ENCODE results near the gene TMPO.
A peak's percentile ranks its signal among the peaks of the same experiment; 100 is the strongest.
"Not testable (repeated sequence)": the region's sequence is repeated elsewhere in the genome, so short reads cannot be mapped to it uniquely, and the experiment has no call there.

Gene TMPO

DNA sequence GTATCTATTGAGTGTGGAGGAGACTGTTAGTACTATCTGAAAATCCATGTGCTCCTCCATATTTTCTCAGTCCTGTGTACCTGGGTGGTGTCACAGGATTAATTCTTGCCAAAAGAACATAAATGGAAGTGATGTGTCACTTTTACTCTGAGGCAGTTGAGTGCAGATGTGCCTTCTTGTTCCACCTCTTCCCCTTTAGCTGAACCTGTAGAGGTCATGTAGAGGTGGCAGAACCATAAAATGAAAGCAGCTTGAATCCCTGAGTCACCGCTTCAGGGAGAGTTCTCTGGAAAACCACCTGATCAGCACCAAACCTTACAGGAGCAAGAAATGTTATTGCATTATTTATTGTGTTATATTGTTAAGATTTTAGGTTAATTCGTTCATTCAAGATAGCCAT lies 63.4 kb downstream of the TMPO start:
- Mint-ChIP-seq H3K27ac (no peak overlapping the region), H3K27me3 (peaks cover 2% of the 10 kb centered on the region), H3K4me1 (ENCODE audit: low read depth) (peaks cover 2% of the 10 kb centered on the region), H3K9me3 (no peaks in the 10 kb centered on the region), H3K36me3 (ENCODE audit: low read depth) (no peaks in the 10 kb centered on the region), H3K4me3 (no peak overlapping the region)
- DNase-seq = no peak

DNA sequence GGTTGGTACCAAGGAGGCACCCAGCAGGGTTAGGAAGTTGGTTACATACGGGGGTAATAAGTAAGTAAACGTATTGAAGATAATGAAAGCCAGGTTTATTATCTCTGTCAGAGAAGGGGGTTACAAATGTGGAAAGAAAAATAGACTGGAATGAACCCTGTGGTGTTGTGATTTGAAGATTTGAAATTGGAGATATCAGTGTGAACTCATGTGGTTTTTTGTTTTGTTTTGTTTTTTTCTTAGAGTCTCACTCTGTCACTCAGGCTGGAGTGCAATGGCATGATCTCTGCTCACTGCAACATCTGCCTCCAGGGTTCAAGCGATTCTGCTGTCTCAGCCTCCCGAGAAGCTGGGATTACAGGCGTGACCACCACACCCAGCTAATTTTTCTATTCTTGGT lies 64.0 kb downstream of the TMPO start:
- H3K9me3 Mint-ChIP-seq = no peaks in the 10 kb centered on the region
- H3K27ac Mint-ChIP-seq = no peak overlapping the region
- H3K4me1 Mint-ChIP-seq (ENCODE audit: low read depth) = peaks cover 2% of the 10 kb centered on the region
- no peaks in the 10 kb centered on the region for H3K36me3 Mint-ChIP-seq (ENCODE audit: low read depth)
- no peak for DNase-seq
- H3K4me3 Mint-ChIP-seq = no peak overlapping the region
- H3K27me3 Mint-ChIP-seq = peaks cover 2% of the 10 kb centered on the region

DNA sequence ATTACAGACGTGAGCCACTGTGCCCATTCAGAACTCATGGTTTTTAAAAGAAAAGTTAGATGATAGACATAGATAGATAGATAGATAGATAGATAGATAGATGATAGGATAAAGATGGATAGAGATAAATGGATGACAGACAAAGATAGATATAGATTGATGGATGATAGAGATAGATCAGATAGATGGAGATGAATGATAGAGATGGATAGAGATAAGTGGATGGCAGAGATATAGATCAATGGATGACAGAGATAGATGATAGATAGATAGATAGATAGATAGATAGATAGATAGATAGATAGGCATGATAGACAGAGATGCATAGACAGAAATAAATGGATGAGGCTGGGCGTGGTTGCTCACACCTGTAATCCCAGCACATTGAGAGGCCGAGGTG lies 64.4 kb downstream of the TMPO start:
- no peak for DNase-seq
- Mint-ChIP-seq H3K36me3 (ENCODE audit: low read depth) (no peaks in the 10 kb centered on the region), H3K27me3 (peaks cover 2% of the 10 kb centered on the region), H3K4me3 (no peak overlapping the region), H3K9me3 (no peaks in the 10 kb centered on the region), H3K4me1 (ENCODE audit: low read depth) (peaks cover 2% of the 10 kb centered on the region), H3K27ac (no peak overlapping the region)

DNA sequence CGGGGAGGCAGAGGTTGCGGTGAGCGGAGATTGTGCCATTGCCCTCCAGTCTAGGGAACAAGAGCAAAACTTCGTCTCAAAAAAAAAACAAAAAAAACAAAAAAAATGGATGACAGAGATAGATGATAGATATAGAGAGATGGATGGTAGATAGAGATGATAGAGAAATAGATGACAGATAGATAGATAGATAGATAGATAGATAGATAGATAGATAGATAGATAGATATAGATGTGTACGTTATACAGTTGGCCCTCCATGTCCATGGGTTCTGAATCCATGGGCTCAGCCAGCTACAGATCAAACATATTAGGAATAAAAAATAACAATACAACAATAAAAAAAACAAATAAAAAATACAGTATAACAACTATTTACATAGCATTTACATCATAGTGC lies 65.3 kb downstream of the TMPO start:
- H3K4me1 Mint-ChIP-seq (ENCODE audit: low read depth) = peaks cover 2% of the 10 kb centered on the region
- H3K27me3 Mint-ChIP-seq = peaks cover 2% of the 10 kb centered on the region
- no peak overlapping the region for H3K27ac Mint-ChIP-seq
- no peaks in the 10 kb centered on the region for H3K36me3 Mint-ChIP-seq (ENCODE audit: low read depth)
- no peak for DNase-seq
- H3K4me3 Mint-ChIP-seq = no peak overlapping the region
- H3K9me3 Mint-ChIP-seq = no peaks in the 10 kb centered on the region

DNA sequence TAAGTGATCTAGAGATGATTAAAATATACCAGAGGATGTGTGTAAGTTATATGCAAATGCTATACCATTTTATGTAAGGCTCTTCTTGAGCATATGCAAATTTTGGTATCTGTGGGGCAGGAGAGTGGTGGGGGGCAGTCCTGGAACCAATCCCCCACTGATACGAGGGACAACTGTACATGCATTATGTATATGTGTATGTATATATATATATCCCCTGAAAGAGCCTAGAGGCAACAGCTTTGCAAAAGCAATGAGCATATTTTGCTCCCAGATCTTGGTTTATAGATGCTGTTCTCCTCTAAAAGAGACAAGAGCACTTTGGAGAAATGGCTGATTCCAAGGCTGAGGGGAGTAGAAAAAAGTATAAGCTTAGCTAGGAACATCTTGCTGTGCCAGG lies 65.7 kb downstream of the TMPO start:
- H3K27ac Mint-ChIP-seq = no peak overlapping the region
- DNase-seq = no peak
- H3K27me3 Mint-ChIP-seq = peaks cover 2% of the 10 kb centered on the region
- H3K9me3 Mint-ChIP-seq = no peaks in the 10 kb centered on the region
- H3K36me3 Mint-ChIP-seq (ENCODE audit: low read depth) = no peaks in the 10 kb centered on the region
- peaks cover 2% of the 10 kb centered on the region for H3K4me1 Mint-ChIP-seq (ENCODE audit: low read depth)
- H3K4me3 Mint-ChIP-seq = no peak overlapping the region

DNA sequence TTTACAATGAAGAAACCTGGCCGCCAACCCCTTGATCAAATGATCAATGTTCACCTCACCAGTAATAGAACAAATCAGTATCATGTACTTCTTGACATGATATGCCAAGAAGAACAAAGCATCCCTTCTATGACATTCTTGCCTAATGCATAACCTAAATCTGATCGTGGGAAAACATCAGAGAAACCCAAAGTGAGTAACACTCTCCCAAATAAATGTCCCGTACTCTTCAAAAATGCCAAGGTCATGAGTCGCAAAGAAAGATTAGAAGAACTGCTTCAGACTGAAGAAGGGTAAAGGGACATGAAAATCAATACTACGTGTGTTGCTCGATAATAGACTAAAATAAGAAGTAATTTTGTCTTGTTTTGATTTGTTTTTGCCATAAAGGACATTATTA lies 66.7 kb downstream of the TMPO start:
- no peak overlapping the region for H3K4me3 Mint-ChIP-seq
- no peaks in the 10 kb centered on the region for H3K27me3 Mint-ChIP-seq
- no peaks in the 10 kb centered on the region for H3K9me3 Mint-ChIP-seq
- H3K4me1 Mint-ChIP-seq (ENCODE audit: low read depth) = peaks cover 2% of the 10 kb centered on the region
- H3K36me3 Mint-ChIP-seq (ENCODE audit: low read depth) = no peaks in the 10 kb centered on the region
- no peak for DNase-seq
- H3K27ac Mint-ChIP-seq = no peak overlapping the region

DNA sequence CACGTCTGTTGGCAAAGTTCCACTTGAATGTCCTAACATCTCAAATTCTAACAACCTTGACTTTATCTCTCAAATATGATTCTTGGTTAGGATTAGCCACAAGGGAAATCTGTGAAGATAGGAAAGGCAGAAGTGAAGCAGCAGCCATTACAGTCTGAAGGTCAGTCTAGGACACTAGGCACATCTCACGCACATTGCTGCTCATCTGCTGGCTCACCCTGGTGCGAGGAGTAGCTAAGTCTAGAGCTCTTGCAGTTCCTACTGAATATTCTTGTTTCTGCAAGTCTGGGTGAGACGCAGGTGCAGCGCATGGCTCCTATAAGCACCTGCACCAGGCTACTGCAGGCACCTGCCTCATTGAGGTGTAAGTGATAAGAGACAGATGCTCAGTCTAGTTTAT lies 71.7 kb downstream of the TMPO start:
- no peak overlapping the region for H3K4me3 Mint-ChIP-seq
- no peak for DNase-seq
- no peaks in the 10 kb centered on the region for H3K36me3 Mint-ChIP-seq (ENCODE audit: low read depth)
- no peaks in the 10 kb centered on the region for H3K9me3 Mint-ChIP-seq
- H3K4me1 Mint-ChIP-seq (ENCODE audit: low read depth) = peaks cover under 1% of the 10 kb centered on the region
- H3K27me3 Mint-ChIP-seq = no peaks in the 10 kb centered on the region
- H3K27ac Mint-ChIP-seq = no peak overlapping the region

DNA sequence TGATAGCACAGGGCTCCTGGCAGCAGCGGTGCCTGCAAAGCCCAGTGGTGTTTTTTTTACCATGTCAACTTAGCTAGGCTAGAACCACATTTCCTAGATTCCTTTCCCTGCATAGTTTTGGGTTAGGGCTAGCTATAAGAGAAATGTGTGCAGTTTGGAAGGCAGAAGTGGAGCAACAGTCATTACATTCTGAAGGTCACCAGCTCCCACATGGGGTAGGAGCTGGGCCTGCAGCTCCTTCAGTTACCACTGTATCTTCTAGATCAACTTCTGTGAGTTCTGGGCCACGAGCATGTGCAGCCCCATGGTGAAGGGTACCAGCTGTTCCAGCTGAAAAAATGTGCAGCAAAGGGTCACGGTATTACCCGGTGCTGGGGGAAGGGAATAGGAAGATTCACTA lies 75.8 kb downstream of the TMPO start:
- H3K36me3 Mint-ChIP-seq (ENCODE audit: low read depth) = peaks cover 28% of the 10 kb centered on the region
- peaks cover 18% of the 10 kb centered on the region for H3K4me1 Mint-ChIP-seq (ENCODE audit: low read depth)
- no peaks in the 10 kb centered on the region for H3K27me3 Mint-ChIP-seq
- DNase-seq = no peak
- H3K4me3 Mint-ChIP-seq = no peak overlapping the region
- peak overlapping the region; percentile 3 for H3K27ac Mint-ChIP-seq
- no peaks in the 10 kb centered on the region for H3K9me3 Mint-ChIP-seq

DNA sequence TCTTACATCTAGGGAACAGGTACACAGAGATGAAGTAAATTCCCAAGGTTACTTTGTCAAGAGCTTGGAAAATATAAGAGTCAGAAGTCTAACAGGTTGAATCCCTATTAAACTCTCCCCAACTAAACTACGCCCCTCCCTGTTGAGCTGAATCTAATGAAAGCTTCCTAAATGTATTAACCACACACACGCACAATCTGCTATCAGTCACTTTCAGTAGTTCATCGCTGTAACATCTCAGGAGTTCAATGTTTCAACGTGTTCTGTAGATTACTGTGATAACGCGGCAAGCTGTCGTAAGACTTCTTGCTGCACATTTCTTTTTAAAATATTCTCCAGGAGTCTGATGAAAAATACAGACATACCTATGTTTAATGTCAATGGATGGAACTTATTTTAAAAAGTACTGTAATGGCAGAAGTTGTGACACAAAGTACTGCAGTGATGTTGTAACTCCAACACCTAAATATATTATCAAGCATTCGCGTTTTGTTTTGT lies 77.5 kb downstream of the TMPO start:
- no peak for DNase-seq
- Mint-ChIP-seq H3K4me1 (ENCODE audit: low read depth) (peaks cover 29% of the 10 kb centered on the region), H3K4me3 (peak overlapping the region; percentile 99), H3K27me3 (no peaks in the 10 kb centered on the region), H3K27ac (peak overlapping the region; percentile 99), H3K36me3 (ENCODE audit: low read depth) (peaks cover 45% of the 10 kb centered on the region), H3K9me3 (no peaks in the 10 kb centered on the region)

DNA sequence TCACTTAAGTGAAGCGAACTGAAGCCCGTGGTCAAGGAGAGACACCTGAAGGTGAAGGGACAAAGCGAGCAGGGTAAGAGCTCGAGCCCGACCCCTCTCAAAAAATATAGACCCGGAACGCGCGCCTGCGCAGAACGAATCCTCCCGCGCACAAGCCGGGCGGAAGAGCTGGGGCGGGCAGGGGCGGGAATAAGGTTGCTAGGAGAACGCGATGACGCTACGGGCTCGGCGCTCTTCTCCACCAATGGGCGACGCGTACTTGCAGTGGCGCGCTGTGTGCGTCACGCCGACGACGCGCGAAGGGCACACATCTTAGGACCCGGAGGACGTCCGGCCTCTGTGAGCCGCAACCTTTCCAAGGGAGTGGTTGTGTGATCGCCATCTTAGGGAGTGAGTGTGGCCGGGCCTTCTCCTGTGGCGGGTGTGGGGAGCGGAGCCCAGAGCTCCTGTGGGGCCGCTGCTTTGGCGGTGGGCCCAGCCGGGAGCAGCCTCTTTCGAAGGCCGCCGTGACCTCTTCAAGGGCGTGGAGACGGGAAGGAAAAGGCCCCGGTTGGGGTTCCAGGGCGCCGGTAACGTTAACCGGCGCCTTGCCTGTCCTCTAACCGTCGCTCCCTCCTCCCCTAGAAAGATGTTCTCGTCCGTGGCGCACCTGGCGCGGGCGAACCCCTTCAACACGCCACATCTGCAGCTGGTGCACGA lies 78.1 kb downstream of the TMPO start, which contains the start of gene SLC25A3:
TSS of gene SLC25A3 (plus strand) at position 336 of the 699 bp plus-strand sequence. CDS start at position 629, 293 bp downstream.
- Mint-ChIP-seq H3K36me3 (ENCODE audit: low read depth) (peaks cover 51% of the 10 kb centered on the region), H3K27ac (peak within 1 kb of the TSS; percentile 99), H3K27me3 (no peaks in the 10 kb centered on the region), H3K4me3 (peak within 1 kb of the TSS; percentile 99), H3K9me3 (no peaks in the 10 kb centered on the region), H3K4me1 (ENCODE audit: low read depth) (peaks cover 34% of the 10 kb centered on the region)
- peak; percentile 94 for DNase-seq

DNA sequence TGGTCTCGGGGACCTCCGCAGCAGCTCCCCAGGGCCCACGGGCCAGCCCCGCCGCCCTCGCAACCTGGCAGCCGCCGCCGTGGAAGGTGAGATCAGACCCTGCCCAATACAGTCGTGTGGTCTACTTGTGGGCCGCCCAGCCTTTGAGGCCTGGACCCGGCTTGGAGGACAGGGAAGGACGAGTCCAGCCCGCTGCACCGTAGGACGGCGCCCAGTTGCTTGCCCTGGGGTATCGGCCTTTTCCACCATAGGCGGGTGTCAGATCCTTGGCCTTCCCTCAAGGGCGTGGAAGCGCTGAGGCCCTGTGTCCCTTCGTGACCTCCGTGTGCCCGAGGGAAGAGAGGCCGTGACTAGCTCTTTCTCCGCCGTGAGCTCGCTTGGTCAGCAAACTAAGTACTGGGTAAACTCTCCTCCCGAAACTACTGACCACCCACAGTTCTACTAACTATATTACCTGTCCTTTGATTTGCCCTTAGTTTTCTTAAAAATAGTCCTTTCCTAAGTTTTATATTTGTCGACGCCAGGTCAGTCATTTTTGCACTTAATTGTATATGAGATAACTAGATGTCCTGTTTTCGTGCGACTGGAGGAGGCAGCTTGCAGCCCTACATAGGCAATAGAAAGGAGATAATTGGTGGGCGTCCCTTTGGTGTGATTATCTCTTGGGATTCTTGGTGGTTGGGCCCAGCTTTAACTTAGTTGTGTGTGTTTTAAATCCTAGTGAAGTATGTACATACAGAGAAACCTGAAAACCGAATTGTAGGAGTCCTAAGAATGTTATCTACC lies 78.9 kb downstream of the TMPO start:
- Mint-ChIP-seq H3K36me3 (ENCODE audit: low read depth) (peaks cover 59% of the 10 kb centered on the region), H3K27me3 (no peaks in the 10 kb centered on the region), H3K9me3 (no peaks in the 10 kb centered on the region), H3K27ac (peak overlapping the region; percentile 99), H3K4me3 (peak overlapping the region; percentile 99), H3K4me1 (ENCODE audit: low read depth) (peaks cover 34% of the 10 kb centered on the region)
- DNase-seq = no peak

DNA sequence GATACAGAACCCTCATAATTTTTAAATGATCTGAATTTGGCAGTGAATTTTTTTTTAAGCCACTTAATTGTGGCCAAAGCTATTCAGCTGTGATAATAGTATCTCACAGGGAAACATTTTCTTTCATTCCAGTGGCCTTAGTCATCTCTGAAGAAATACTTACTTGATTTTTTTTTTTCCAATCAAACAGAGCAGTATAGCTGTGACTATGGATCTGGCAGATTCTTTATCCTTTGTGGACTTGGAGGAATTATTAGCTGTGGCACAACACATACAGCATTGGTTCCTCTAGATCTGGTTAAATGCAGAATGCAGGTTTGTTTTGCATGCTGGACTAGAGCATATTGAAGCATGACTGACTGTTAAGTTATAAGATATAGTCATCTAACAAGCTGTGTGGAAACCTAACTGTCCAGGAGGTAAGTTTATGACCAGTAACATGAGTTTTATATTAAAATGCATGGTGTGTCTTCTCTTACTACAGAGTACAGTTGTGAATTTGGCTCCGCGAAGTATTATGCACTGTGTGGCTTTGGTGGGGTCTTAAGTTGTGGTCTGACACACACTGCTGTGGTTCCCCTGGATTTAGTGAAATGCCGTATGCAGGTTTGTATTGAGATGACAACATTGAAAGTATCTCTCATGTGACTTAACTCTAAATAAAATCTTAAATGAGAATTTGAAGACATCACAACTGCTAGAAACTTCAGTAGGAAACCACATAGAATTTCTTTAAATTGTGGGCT lies 80.0 kb downstream of the TMPO start:
- Mint-ChIP-seq H3K4me3 (peak overlapping the region; percentile 99), H3K9me3 (no peaks in the 10 kb centered on the region), H3K27me3 (no peaks in the 10 kb centered on the region), H3K4me1 (ENCODE audit: low read depth) (peaks cover 35% of the 10 kb centered on the region), H3K36me3 (ENCODE audit: low read depth) (peaks cover 70% of the 10 kb centered on the region), H3K27ac (peak overlapping the region; percentile 99)
- no peak for DNase-seq

DNA sequence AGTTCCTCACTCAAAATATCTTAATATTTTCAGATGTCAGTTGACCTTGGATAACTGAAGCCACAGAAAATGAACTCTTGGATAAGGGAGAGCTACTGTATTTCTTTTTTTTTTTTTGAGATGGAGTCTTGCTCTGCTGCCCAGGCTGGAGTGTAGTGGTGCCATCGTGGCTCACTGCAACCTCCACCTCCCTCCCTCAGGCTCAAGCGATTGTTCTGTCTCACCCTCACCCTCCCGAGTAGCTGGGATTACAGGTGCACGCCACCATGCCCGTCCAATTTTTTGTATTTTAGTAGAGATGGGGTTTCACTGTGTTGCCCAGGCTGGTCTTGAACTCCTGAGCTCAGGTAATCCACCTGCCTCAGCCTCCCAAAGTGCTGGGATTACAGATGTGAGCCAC lies 81.9 kb downstream of the TMPO start:
- DNase-seq, H3K9me3 Mint-ChIP-seq, H3K27me3 Mint-ChIP-seq: not testable (repeated sequence)
- Mint-ChIP-seq H3K4me3 (peak overlapping the region; percentile 99), H3K4me1 (ENCODE audit: low read depth) (peaks cover 38% of the 10 kb centered on the region), H3K27ac (peak overlapping the region; percentile 86), H3K36me3 (ENCODE audit: low read depth) (peaks cover 89% of the 10 kb centered on the region)

Measured in activated T-cell treated with anti-CD3 and anti-CD28 coated beads, Interleukin-2, amount 50 U/mL, for 24 hours (primary cell).